GM21717 (cell line): ENCODE data around the gene SH2D1A.
"Not testable (repeated sequence)": the region's sequence is repeated elsewhere in the genome, so short reads cannot be mapped to it uniquely, and the experiment has no call there.

Experiments used
- ATAC-seq: cut with Tn5 transposase; IDR thresholded peaks from one replicate; pipeline ENCODE4 v1.9.1; 2021; ENCODE audit warnings: mild to moderate bottlenecking, moderate library complexity; ENCODE audit not compliant: unreplicated experiment

Gene SH2D1A

DNA sequence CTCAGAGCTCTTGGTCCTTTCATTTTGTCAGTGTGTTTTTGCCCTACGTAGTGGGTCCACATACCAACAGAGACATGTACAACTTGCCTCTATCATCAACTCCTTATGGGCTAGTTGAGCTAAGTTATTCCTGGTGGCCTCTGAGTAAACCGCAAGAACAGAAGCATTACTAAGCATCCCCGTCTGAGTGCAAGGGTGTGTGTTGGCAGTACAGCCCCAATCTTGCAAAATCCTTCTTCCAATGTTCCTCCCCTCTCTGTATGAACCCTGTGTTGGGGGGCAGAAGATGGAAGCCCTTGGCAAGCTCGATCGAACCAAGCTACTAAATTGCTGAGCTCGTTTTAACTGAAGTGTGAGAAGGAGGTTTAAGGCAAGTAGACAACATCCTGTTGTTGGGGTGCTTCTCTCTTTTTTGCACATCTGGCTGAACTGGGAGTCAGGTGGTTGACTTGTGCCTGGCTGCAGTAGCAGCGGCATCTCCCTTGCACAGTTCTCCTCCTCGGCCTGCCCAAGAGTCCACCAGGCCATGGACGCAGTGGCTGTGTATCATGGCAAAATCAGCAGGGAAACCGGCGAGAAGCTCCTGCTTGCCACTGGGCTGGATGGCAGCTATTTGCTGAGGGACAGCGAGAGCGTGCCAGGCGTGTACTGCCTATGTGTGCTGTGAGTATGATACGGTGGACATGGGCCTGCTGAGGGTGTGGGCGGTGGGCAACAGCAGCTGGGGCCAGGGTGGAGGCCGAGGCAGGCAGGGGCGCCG is at the start of gene SH2D1A:
Gene SH2D1A, plus strand, starts transcription at position 447 of the 760 bp plus-strand sequence. Its CDS starts 80 bp downstream, at position 527.
- no peak for ATAC-seq

DNA sequence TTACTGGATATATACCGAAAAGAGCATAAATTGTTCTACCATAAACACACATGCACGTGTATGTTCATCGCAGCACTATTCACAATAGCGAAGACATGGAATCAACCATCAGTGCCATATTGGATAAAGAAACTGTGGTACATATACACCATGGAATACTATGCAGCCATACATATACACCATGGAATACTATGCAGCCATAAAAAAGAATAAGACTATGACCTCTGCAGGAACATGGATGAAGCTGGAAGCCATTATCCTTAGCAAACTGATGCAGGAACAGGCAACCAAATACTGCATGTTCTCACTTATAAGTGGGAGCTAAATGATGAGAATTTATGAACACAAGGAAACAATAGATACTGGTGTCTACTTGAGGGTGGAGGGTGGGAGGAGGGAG is 47.0 kb upstream of the SH2D1A start:
- not testable (repeated sequence) for ATAC-seq

DNA sequence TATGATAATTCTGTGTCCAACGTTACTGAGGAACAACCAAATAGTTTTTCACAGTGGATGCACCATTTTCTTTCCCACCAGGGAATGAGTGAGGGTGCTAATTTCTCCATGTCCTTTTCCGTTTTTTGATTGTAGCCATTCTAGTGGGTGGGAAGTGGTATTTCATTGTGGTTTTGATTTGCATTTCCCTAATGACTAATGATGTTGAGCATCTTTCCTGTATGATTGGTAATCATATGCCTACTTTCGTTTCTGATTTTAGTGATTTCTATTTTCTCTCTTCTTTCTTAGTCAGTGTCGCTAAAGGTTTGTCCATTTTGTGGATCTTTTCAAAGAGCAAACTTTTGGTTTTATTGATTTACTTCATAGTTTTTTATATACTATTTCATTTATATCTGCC is 46.0 kb upstream of the SH2D1A start:
- no peak for ATAC-seq

DNA sequence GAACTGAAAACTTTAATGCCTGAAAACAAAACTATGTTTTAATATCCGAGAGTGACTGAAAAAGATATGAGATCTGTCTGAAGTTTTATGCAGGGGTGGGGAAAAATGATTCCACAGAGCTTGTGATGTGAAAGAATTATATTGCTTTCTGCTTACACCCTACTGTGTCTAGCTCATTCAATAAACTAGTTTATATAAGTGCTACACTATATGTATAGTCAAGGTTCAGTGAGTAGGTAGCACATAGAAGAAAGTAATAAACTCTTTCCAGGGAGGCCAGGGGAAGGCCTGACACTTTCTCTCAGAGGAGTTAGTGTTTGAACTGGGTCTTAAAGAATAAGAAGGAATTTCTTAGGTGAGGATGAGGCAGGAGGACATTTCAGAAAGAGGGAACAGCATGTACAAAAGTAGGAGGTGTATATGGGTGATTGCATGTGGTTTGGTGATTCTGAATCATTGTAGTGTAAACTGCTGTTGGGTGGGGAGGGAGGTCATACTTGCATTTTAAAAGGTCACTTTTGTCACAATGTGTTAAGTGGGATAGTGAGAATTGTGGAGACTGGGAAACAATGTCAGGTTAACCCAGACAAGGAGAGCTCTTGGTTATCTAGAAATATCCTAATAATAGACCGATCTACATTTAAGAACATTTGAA is 39.0 kb upstream of the SH2D1A start:
- ATAC-seq: no peak

DNA sequence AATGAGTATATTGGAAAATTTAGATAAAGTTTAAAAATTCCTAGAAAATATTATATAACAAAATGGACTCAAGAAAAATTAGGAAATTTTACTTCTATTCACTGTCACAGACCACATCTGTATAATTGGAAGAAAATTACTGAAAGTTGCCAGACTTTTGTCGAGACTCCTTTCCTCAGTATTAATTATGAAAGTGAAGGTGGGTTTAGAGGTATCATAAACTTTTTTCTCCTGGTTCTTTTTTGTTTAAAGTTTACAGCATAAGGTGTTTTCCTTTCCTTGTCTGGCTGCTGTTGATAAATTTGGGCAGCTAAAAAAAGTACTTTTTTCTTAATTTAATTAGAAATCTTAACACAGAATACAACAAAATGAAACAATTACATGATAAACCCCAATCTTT is 20.6 kb upstream of the SH2D1A start:
- no peak for ATAC-seq

DNA sequence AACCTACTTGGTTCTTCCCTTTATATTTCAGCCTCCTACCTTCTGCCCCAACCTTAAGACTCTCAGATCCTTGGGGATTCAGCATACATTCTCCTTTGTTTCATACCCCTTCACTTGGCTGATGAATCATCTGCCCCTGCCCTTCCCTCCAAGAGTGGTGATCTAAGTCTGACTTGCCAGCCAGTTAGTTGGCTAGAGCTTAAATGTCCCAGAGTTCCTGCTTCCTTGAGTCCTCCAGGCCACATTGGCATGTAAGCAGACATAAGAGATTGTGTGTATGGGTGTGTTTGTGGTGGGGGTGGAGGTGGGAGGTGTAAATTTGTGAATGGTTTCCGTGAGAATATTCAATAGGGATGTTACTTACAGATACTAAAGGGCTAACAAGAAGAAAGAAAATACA is 17.6 kb upstream of the SH2D1A start:
- ATAC-seq: no peak

DNA sequence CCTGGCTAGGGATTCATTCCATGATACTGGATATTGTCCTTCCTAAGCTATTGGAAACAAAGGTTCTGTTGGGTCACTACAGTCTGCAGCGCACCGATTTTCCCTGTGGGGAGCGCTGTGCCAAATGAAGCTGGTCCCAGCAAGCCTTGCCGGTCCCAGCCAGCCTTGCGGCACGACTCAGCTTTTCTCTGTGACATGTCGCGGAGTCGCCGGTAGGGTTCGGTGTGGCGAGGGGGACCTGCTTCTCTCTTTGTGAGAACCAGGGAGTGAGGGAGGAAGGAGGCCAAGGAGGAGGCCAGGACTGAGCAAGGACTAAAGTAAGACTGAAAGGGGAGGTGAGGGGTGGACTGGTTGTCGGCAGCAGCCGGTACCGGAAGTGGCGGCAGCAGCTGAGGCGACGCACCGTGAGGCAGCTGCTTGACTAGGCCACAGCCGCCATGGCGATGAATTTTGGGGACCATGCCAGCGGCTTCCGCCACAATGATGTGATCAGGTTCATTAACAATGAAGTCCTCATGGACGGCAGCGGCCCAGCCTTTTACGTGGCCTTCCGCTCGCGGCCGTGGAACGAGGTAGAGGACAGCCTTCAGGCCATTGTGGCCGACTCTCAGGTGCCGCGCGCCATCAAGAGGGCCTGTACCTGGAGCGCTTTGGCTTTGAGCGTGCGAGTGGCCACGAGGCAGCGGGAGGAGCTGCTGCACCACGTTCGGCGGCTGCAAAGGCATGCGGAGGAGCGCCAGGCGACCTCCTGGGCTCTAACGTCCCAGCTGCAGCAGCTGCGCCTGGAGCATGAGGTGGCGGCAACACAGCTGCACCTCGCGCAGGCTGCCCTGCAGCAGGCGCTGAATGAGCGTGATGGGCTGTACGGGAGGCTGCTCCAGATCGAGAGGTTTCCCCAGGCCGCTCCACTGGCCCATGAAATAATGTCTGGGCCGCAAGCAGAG is 13.6 kb upstream of the SH2D1A start, which contains the start of gene TEX13D:
Gene TEX13D, plus strand, starts transcription at position 180 of the 944 bp plus-strand sequence. Its CDS starts 258 bp downstream, at position 438.
- ATAC-seq: no peak

DNA sequence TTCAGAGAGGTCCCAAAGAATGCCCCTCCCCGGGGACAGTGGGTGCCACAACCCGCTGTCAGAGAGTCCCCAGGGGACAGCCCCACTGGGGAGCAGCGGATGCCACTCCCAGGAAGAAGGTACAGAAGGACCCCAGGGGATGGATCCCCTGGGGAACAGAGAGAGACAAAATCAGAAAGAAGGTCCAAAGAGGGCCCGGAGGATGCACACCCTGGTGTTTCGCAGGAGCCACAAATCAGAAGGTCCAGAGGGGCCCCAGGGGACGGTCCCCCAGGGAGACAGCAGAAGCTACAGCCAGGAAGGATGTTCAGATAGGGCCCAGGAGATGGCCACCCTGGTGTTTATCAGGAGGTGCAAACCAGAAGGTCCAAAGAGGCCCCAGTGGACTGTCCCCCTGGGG is 12.5 kb upstream of the SH2D1A start:
- no peak for ATAC-seq

DNA sequence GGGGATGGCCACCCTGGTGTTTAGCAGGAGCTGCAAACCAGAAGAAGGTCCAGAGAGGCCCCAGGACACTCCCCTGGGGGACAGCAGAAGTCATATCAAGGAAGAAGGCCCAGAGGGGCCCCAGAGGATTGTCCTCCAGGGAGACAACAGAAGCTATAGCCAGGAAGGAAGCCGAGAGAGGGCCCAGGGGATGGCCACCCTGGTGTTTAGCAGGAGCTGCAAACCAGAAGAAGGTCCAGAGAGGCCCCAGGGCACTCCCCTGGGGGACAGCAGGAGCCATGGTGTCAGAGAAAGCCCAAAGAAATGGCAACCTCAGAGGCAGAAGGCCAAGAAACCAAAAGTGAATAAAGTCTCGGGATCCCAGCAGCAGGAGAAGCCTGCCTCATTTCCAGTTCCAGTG is 11.8 kb upstream of the SH2D1A start:
- ATAC-seq: not testable (repeated sequence)

DNA sequence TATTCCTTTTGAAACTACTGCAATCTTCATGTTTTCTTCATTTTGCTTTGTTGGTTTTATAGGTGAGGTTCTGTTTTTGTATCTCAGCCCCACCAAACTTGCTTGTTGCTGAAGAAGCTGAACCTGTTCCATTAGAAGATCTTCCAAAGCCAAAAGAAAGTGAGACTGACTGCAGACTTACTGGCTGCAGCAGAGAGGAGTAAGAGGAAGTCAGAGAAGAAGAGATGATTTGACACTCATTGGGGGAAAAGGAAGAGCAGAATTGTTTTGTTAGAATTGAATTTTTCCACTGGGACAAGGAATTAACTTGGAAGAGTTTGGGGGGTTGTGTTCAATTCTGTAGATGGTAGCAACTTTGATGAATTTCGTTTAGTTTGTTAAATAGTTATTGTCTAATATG is 10.8 kb upstream of the SH2D1A start:
- ATAC-seq: no peak

DNA sequence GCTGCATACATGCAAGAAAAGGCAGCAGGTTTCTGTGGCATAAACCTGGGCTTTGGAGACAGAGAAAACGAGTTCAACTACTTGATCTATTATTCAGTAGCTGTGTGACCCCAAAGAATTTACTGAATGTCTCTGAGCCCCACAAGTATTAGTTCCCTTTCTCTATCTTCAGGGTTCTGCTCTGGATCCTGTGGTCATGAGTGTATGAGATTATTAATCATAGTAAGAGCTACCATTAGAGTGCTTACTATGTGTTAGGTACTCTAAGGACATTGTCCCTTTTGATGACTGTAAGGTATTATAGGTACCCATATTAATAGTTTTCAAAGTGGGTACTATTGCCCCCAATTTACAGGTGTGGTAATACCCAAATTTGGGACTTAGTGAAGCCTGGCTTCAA is 8.4 kb upstream of the SH2D1A start:
- ATAC-seq: no peak

DNA sequence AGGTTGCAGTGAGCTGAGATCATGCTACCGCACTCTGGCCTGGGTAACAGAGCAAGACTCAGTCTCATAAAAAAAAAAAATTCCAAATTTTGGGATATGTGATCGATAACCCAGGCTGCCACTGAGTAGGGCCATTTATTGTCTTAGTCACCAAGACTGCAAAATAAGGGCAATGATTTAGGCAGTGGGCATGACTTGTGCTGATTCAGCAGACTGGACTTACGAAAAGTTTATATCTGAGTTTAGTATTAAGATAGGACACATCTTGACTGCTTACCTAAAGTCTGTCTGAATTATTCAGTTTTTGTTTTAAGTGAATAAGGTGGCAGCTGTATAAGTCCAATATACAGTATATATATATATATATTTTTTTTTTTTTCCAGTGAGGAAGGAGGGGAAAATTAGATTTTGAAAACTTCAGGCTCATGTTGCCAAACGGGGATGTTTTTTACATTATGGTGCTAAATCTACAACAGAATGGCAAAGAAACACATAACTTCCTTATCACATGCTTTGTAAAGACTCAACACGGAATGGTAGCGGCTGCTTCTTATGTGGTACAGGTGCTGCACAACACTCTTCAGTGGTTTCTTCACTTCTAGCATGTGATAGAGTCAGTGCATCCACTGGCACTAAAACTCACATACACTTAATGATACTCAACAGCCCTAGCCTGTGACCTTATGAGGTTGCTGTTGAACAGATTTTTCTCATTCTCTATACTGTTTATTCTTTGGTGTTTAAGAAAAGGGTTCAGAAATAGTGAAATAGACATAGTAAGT is 7.4 kb upstream of the SH2D1A start:
- ATAC-seq: no peak

DNA sequence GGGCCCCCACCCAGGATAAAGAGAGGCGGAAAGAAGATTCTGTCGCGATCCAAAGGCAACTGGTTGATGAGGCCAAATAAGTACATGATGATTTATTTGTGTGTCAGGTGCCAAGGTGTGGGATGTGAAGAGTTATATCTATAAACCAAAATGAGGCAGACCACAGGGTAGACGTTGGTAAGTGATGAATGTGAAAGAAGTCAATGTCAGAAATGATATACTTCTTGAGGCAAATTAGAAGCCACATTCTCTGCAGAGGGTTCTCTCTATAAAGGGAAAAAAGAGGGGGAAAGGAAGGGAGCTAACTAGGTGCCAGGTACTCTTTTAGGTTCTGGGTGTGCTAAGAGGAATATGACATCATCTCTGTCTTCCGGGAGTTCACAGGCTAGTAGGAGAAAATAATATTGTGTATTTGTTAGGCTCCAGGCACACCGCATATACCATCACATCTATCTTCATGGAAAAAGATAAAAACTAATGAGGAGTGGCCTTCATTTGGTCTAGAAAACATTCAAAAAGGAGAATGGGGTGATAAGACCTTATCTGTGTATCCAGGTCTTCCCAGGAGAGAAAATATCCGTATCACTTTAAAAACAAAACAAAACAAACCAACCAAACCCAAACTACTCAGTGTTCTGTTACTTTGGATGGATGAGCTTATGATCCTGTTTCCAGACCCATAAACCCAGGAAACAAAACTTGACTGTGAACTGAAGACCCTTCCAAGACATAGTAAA is 4.8 kb upstream of the SH2D1A start:
- no peak for ATAC-seq

DNA sequence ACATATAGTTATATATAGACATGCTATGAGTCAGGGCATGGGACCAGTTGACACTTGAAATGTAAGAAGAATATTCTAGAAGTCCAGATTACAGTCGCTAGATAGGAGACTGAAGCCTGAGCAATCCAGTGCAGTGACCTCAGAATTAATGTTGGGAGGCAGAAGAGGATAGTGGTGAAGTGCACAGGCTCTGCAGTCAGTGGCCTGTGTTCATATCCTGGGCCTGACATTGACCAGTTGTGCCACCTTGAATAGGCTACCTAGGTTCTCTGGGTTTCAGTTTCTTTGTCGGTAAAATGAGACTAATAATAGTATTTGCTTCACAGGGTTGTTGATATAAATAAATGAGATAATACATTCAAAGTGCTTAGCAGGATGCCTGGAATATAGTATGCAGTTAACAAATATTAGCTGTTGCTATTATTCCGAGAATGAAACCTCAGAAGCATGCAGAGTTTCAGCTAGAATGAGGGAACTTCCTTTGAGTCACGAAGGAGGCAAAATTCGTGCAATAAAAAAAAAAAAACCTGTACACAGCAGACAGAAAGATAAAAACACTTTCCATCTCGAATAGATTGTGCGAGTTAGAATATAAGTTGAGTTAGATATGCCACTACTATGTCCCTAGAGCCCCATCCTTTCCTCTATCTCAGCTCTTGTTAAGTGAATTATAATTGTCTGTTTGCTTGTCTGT is 4.0 kb upstream of the SH2D1A start:
- no peak for ATAC-seq

DNA sequence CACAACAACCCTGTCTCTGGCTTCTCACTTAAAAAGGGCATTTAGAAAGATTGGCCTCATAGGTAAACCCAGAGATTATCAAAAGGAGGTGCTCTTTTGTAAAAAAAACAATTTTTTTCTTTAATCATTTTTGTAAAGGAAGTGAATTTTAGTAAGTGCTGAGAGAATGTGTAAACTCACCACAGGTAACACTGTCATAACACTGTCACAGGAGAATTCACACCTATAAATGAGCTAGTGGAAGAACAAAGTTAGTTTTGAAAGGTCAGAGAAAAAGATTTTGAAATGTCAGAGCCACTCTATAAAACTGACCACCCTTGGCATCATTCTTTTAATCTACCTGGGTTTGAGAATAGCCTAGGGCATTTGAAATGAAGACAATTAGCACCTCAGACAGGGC is 3.3 kb upstream of the SH2D1A start:
- no peak for ATAC-seq

DNA sequence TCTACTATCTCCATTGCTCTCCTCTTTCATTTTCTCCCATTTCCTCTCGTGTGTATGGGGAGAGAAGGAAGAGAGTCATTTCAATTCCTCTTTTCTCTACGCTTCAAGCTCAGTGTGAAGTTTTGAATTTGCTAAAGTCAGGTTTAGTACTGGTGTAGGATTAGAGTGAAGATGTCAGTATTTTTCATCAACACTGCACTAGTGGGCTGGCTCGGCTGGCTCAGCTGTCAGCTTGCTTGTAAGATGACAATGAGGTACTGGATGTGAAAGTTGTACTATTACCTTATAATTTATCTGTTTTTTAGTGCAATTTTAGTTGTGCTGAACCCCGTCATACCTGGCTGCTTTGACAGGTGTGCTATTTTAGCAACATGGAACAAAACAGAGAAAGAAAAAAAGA is 2.1 kb upstream of the SH2D1A start:
- no peak for ATAC-seq

DNA sequence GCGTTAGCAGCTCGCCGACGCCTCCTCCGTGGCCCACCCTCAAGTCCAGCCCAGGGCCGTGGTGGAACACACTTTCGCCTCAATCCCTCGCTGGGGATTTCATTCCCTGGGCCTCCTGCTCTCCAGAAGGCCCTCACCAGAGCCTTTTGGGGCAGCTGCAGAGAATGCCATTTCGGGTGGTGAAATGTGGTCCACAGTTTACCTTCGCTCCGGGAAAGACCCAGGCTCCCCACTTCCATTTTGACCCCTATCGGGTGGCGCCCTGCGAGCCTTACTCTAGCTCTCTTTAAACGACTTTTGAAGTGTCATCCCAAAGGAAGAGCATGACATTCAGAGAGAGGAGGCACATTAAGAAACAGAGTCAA is 496 bp downstream of the SH2D1A start:
- no peak for ATAC-seq

DNA sequence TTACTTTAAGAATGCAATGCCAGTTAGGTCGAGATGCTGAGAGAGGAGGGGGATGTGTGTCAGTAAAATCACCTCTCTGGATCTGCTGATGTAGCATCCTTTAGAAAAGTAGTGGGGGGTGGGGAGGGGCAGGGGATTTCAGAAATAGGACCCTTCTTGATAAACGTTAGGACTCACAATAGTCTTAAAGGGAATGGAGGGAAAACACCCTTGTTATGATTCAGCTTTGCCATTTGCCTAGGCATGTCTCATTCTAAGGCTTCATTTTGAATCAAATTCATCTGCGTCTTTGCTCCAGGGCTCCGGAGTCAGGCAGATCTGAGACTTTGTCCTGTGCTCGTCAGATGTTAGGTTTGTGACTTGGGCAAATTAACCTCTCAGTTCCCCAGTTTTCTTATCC is 879 bp downstream of the SH2D1A start:
- ATAC-seq: no peak

DNA sequence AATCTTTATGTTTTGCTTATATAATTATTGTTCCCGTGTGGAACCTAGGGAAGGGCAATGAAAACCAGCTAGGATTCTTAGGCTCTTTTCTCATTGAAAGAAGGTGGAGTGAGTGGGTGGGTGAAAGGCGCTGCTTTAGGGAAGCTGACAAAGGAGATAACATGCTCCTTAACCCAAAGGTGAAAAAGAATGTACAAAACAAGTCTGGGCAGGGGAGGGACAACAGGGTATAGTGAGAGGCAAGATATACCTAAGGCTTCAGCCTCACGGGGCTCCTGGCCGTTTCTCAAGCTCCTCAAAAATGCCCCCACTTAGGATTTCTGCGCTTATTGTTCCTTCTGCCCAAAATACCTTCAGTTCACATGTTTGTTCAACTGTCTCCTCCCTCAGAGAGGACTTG is 1.8 kb downstream of the SH2D1A start:
- ATAC-seq: no peak
